SK-N-SH treated with all-trans-retinoic acid at 6 μM for 48 hours (cell line): Measurements from ENCODE around the gene CCNY.
A peak's percentile ranks its signal among the peaks of the same experiment; 100 is the strongest.

ENCODE experiments used
- ATAC-seq: fragments of 200-7000 bp; cut with Tn5 transposase; 3 replicates; pipeline ENCODE4 v1.9.1; 2020; ENCODE audit warnings: mild to moderate bottlenecking, moderate library complexity
- ARNTL ChIP-seq: fragments of 450-650 bp; formaldehyde crosslinking; IDR thresholded peaks from 2 replicates; pipeline ENCODE4 v1.5.0; 2020; ENCODE audit warnings: low read depth, mild to moderate bottlenecking, moderate library complexity, borderline replicate concordance
- CREB5 ChIP-seq: fragments of 250-450 bp; sonication (Bioruptor Pico); IDR thresholded peaks from 2 replicates; pipeline ENCODE4 v1.5.1; 2020; ENCODE audit warnings: low read depth, mild to moderate bottlenecking, moderate library complexity
- CSDC2 ChIP-seq: fragments of 250-450 bp; sonication (Bioruptor Pico); IDR thresholded peaks from 2 replicates; pipeline ENCODE4 v1.5.0; 2020; ENCODE audit warnings: mild to moderate bottlenecking, moderate library complexity
- CSRNP3 ChIP-seq: fragments of 250-450 bp; sonication (Bioruptor Pico); IDR thresholded peaks from 2 replicates; pipeline ENCODE4 v1.5.1; 2021; ENCODE audit warnings: mild to moderate bottlenecking, moderate library complexity
- GLIS3 ChIP-seq: fragments of 250-450 bp; sonication (Bioruptor Pico); IDR thresholded peaks from 2 replicates; pipeline ENCODE4 v1.5.0; 2020; ENCODE audit warnings: mild to moderate bottlenecking, moderate library complexity
- ISL1 ChIP-seq: fragments of 250-450 bp; sonication (Bioruptor Pico); IDR thresholded peaks from 2 replicates; pipeline ENCODE4 v2.1.2; 2022; ENCODE audit warnings: mild to moderate bottlenecking, moderate library complexity
- OSR1 ChIP-seq: fragments of 250-450 bp; sonication (Bioruptor Pico); IDR thresholded peaks from 2 replicates; pipeline ENCODE4 v1.8.0; 2022; ENCODE audit warnings: moderate library complexity, mild to moderate bottlenecking, inconsistent platforms
- PATZ1 ChIP-seq: fragments of 250-450 bp; sonication (Bioruptor Pico); IDR thresholded peaks from 2 replicates; pipeline ENCODE4 v1.8.0; 2020; ENCODE audit warnings: mild to moderate bottlenecking, moderate library complexity, borderline replicate concordance
- PPARA ChIP-seq: fragments of 250-450 bp; sonication (Bioruptor Pico); IDR thresholded peaks from 2 replicates; pipeline ENCODE4 v1.5.0; 2020; ENCODE audit warnings: mild to moderate bottlenecking, borderline replicate concordance
- RARB ChIP-seq: fragments of 250-450 bp; sonication (Bioruptor Pico); IDR thresholded peaks from 2 replicates; pipeline ENCODE4 v1.8.0; 2021; ENCODE audit warnings: mild to moderate bottlenecking, moderate library complexity
- SNAI2 ChIP-seq: fragments of 250-450 bp; sonication (Bioruptor Pico); IDR thresholded peaks from 2 replicates; pipeline ENCODE4 v1.5.0; 2020; ENCODE audit warnings: mild to moderate bottlenecking, moderate library complexity
- TCF4 ChIP-seq: fragments of 250-450 bp; sonication (Bioruptor Pico); IDR thresholded peaks from 2 replicates; pipeline ENCODE4 v1.8.0; 2021; ENCODE audit warnings: mild to moderate bottlenecking, moderate library complexity, borderline replicate concordance
- TOX ChIP-seq: fragments of 250-450 bp; sonication (Bioruptor Pico); IDR thresholded peaks from 2 replicates; pipeline ENCODE4 v1.8.0; 2021; ENCODE audit warnings: mild to moderate bottlenecking, moderate library complexity, borderline replicate concordance
- ZC3H10 ChIP-seq: fragments of 250-450 bp; sonication (Bioruptor Pico); IDR thresholded peaks from 2 replicates; pipeline ENCODE4 v1.5.1; 2021; ENCODE audit warnings: mild to moderate bottlenecking, moderate library complexity
- ZFP3 ChIP-seq: fragments of 250-450 bp; sonication (Bioruptor Pico); IDR thresholded peaks from 2 replicates; pipeline ENCODE4 v1.5.0; 2020; ENCODE audit warnings: mild to moderate bottlenecking, moderate library complexity
- ZFP30 ChIP-seq: fragments of 450-650 bp; formaldehyde crosslinking; IDR thresholded peaks from 2 replicates; pipeline ENCODE4 v1.5.0; 2022; ENCODE audit warnings: mild to moderate bottlenecking, moderate library complexity
- ZNF565 ChIP-seq: fragments of 450-650 bp; formaldehyde crosslinking; conservative IDR thresholded peaks from 2 replicates; pipeline ENCODE4 v1.5.0; 2020; ENCODE audit warnings: low read depth, mild to moderate bottlenecking, moderate library complexity
- ZNF70 ChIP-seq: fragments of 450-650 bp; formaldehyde crosslinking; IDR thresholded peaks from 2 replicates; pipeline ENCODE4 v1.5.0; 2020; ENCODE audit warnings: mild to moderate bottlenecking, moderate library complexity
- ZNF8 ChIP-seq: fragments of 450-650 bp; formaldehyde crosslinking; IDR thresholded peaks from 2 replicates; pipeline ENCODE4 v1.5.0; 2020; ENCODE audit warnings: mild to moderate bottlenecking, moderate library complexity

Gene CCNY

GRCh38 chr10:35435824-35436223, 99.5 kb downstream of the CCNY start (continued):
- TF ChIP-seq ZNF565: no peak
- TF ChIP-seq OSR1 (CRISPR knock-in tag): no peak
- TF ChIP-seq TOX (CRISPR knock-in tag): no peak
- TF ChIP-seq, all 23 proteins: peak for 0

GRCh38 chr10:35437829-35438228, 101.5 kb downstream of the CCNY start:
- ATAC-seq: no peak
- TF ChIP-seq ZFP3 (CRISPR knock-in tag): no peak
- TF ChIP-seq CSRNP3 (CRISPR knock-in tag): no peak
- TF ChIP-seq ZFP30 (CRISPR knock-in tag): no peak
- no peak for TF ChIP-seq PPARA (CRISPR knock-in tag)
- TF ChIP-seq ZNF70 (CRISPR knock-in tag): no peak
- TF ChIP-seq ISL1 (CRISPR knock-in tag): no peak
- no peak for TF ChIP-seq ZNF8 (CRISPR knock-in tag)
- TF ChIP-seq GLIS3: no peak
- no peak for TF ChIP-seq SNAI2 (CRISPR knock-in tag)
- TF ChIP-seq CREB5 (CRISPR knock-in tag): no peak
- no peak for TF ChIP-seq RARB (CRISPR knock-in tag)
- TF ChIP-seq ZC3H10 (CRISPR knock-in tag): no peak
- no peak for TF ChIP-seq ARNTL (CRISPR knock-in tag)
- TF ChIP-seq, all 23 proteins: peak for 0

- TF ChIP-seq RARB (CRISPR knock-in tag) (no peak), ZFP30 (CRISPR knock-in tag) (peak; percentile 97)
- TF ChIP-seq, all 23 proteins: peak for 1
- ATAC-seq: no peak
Measured at GRCh38 chr10:35438718-35439571, 102.6 kb downstream of the CCNY start.

- no peak for ATAC-seq
- TF ChIP-seq ZFP3 (CRISPR knock-in tag) (no peak), OSR1 (CRISPR knock-in tag) (no peak), CREB5 (CRISPR knock-in tag) (no peak), TOX (CRISPR knock-in tag) (no peak), GLIS3 (no peak), RARB (CRISPR knock-in tag) (no peak), ZNF8 (CRISPR knock-in tag) (no peak), PATZ1 (CRISPR knock-in tag) (no peak), TCF4 (no peak), ZNF70 (CRISPR knock-in tag) (no peak), CSDC2 (CRISPR knock-in tag) (no peak), ARNTL (CRISPR knock-in tag) (no peak), CSRNP3 (CRISPR knock-in tag) (no peak)
Measured at GRCh38 chr10:35440016-35440415, 103.7 kb downstream of the CCNY start.
